Measurements from ENCODE around the gene OR2D2. TPM values are rescaled to one million over a fixed set of nuclear protein-coding genes. Genes with fewer than 3 reads are reported as not detected.

Gene OR2D2
- total RNA-seq, 1 experiment from 2014 or later, result 0.20 TPM

DNA sequence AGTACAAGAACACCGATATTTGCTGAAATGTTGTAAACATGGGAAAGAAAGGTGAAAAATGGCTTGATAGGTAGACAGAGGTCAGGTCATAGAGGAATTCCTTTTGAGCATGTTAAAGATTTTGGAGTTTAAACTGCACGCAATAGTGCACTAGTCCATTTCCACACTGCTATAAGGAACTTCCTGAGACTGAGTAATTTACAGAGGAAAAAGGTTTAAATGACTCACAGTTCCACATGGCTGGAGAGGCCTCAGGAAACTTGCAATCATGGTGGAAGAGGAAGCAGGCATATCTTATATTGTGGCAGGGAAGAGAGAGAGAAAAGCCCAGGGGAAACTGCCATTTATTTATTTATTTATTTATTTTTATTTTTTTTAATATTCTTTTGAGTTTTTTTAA lies 41.8 kb downstream of the OR2D2 start:
- H3K4me3 ChIP-seq (replicated peaks in 1 of 2; ENCODE audit: low read depth in 1 of 2, low read length in 2 of 2), result no peak overlapping the region
- no peak overlapping the region for H2AFZ ChIP-seq (ENCODE audit: low read depth, low read length, poor library complexity, severe bottlenecking)
- H3K9me2 ChIP-seq (ENCODE audit: insufficient read depth), result no peaks in the 10 kb centered on the region
- intact Hi-C loops (cut with micrococcal nuclease), result no loop called here
- TF ChIP-seq CBX3 (IDR thresholded peaks at IDR 0.05; ENCODE audit: low read depth), result no peak
- TF ChIP-seq ZFX (IDR thresholded peaks at IDR 0.05), result no peak
- TF ChIP-seq ELF1 (IDR thresholded peaks at IDR 0.05; ENCODE audit: borderline replicate concordance, low read depth), result no peak
- TF ChIP-seq, protein P1, sequence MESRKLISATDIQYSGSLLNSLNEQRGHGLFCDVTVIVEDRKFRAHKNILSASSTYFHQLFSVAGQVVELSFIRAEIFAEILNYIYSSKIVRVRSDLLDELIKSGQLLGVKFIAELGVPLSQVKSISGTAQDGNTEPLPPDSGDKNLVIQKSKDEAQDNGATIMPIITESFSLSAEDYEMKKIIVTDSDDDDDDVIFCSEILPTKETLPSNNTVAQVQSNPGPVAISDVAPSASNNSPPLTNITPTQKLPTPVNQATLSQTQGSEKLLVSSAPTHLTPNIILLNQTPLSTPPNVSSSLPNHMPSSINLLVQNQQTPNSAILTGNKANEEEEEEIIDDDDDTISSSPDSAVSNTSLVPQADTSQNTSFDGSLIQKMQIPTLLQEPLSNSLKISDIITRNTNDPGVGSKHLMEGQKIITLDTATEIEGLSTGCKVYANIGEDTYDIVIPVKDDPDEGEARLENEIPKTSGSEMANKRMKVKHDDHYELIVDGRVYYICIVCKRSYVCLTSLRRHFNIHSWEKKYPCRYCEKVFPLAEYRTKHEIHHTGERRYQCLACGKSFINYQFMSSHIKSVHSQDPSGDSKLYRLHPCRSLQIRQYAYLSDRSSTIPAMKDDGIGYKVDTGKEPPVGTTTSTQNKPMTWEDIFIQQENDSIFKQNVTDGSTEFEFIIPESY (IDR thresholded peaks at IDR 0.05; ENCODE audit: extremely low read depth, insufficient replicate concordance, low read length), result no peak
- TF ChIP-seq SP1 (IDR thresholded peaks at IDR 0.05; ENCODE audit: low read depth), result no peak
- TF ChIP-seq TCF7L2 (IDR thresholded peaks at IDR 0.05; ENCODE audit: borderline replicate concordance, extremely low read depth, insufficient read depth, insufficient read length), result no peak
- no peak for TF ChIP-seq CEBPB (IDR thresholded peaks at IDR 0.05; ENCODE audit: low read depth)
- TF ChIP-seq YY1 (IDR thresholded peaks at IDR 0.05; ENCODE audit: extremely low read depth, insufficient replicate concordance, low read depth, low read length), result no peak
- TF ChIP-seq, protein P2, sequence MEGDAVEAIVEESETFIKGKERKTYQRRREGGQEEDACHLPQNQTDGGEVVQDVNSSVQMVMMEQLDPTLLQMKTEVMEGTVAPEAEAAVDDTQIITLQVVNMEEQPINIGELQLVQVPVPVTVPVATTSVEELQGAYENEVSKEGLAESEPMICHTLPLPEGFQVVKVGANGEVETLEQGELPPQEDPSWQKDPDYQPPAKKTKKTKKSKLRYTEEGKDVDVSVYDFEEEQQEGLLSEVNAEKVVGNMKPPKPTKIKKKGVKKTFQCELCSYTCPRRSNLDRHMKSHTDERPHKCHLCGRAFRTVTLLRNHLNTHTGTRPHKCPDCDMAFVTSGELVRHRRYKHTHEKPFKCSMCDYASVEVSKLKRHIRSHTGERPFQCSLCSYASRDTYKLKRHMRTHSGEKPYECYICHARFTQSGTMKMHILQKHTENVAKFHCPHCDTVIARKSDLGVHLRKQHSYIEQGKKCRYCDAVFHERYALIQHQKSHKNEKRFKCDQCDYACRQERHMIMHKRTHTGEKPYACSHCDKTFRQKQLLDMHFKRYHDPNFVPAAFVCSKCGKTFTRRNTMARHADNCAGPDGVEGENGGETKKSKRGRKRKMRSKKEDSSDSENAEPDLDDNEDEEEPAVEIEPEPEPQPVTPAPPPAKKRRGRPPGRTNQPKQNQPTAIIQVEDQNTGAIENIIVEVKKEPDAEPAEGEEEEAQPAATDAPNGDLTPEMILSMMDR (IDR thresholded peaks at IDR 0.05 in 2 of 3, conservative IDR thresholded peaks at IDR 0.05 in 1 of 3; ENCODE audit: borderline replicate concordance in 1 of 3, insufficient read depth in 1 of 3, low read depth in 2 of 3, low read length in 2 of 3), result no peak
- TF ChIP-seq, protein P3, sequence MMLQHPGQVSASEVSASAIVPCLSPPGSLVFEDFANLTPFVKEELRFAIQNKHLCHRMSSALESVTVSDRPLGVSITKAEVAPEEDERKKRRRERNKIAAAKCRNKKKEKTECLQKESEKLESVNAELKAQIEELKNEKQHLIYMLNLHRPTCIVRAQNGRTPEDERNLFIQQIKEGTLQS (IDR thresholded peaks at IDR 0.05), result no peak
- TF ChIP-seq, protein P4, sequence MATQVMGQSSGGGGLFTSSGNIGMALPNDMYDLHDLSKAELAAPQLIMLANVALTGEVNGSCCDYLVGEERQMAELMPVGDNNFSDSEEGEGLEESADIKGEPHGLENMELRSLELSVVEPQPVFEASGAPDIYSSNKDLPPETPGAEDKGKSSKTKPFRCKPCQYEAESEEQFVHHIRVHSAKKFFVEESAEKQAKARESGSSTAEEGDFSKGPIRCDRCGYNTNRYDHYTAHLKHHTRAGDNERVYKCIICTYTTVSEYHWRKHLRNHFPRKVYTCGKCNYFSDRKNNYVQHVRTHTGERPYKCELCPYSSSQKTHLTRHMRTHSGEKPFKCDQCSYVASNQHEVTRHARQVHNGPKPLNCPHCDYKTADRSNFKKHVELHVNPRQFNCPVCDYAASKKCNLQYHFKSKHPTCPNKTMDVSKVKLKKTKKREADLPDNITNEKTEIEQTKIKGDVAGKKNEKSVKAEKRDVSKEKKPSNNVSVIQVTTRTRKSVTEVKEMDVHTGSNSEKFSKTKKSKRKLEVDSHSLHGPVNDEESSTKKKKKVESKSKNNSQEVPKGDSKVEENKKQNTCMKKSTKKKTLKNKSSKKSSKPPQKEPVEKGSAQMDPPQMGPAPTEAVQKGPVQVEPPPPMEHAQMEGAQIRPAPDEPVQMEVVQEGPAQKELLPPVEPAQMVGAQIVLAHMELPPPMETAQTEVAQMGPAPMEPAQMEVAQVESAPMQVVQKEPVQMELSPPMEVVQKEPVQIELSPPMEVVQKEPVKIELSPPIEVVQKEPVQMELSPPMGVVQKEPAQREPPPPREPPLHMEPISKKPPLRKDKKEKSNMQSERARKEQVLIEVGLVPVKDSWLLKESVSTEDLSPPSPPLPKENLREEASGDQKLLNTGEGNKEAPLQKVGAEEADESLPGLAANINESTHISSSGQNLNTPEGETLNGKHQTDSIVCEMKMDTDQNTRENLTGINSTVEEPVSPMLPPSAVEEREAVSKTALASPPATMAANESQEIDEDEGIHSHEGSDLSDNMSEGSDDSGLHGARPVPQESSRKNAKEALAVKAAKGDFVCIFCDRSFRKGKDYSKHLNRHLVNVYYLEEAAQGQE (IDR thresholded peaks at IDR 0.05; ENCODE audit: low read depth), result no peak
- TF ChIP-seq ZNF274 (IDR thresholded peaks at IDR 0.05; ENCODE audit: low read depth, low read length), result no peak
- no peak for TF ChIP-seq EZH2 (IDR thresholded peaks at IDR 0.05)
- no peak for TF ChIP-seq EZH2phosphoT487 (IDR thresholded peaks at IDR 0.05; ENCODE audit: borderline replicate concordance)
- no peak for TF ChIP-seq FOSL1 (IDR thresholded peaks at IDR 0.05; ENCODE audit: low read depth)
- TF ChIP-seq POLR2AphosphoS5 (IDR thresholded peaks at IDR 0.05; ENCODE audit: low read depth, low read length), result no peak
- TF ChIP-seq SIN3A (IDR thresholded peaks at IDR 0.05; ENCODE audit: low read depth), result no peak
- TF ChIP-seq, protein P5, sequence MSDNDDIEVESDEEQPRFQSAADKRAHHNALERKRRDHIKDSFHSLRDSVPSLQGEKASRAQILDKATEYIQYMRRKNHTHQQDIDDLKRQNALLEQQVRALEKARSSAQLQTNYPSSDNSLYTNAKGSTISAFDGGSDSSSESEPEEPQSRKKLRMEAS (IDR thresholded peaks at IDR 0.05), result no peak
- TF ChIP-seq POLR2A (IDR thresholded peaks at IDR 0.05; ENCODE audit: borderline replicate concordance, extremely low read depth, insufficient read depth, insufficient read length), result no peak
- no peak for TF ChIP-seq RAD21 (IDR thresholded peaks at IDR 0.05; ENCODE audit: low read depth)
- H4K20me1 ChIP-seq (ENCODE audit: insufficient read depth), result no peaks in the 10 kb centered on the region
- ChIA-PET RAD21 (ENCODE audit: low non-redundant PET in 1 of 2, low total read pairs in 2 of 2, uncharacterized antibody in 2 of 2, unreplicated experiment in 2 of 2) (no interaction called here), CTCF (no interaction called here), POLR2A (no interaction called here)
- no peaks in the 10 kb centered on the region for H3K27me3 ChIP-seq (ENCODE audit: insufficient read depth, low read length)
- no peak for DNase-seq (ENCODE audit: low read depth, low spot score)
- no peaks in the 10 kb centered on the region; a peak in 1 of 4 replicates for H3K9me3 ChIP-seq (ENCODE audit: control insufficient read depth in 1 of 2, insufficient read depth in 1 of 2, low read depth in 1 of 2, low read length in 2 of 2)
- no peak for ATAC-seq
- H3K4me2 ChIP-seq (ENCODE audit: low read length), result no peak overlapping the region
- H3K4me1 ChIP-seq (ENCODE audit: control insufficient read depth in 1 of 2, insufficient read depth in 2 of 2, low read length in 2 of 2), result no peaks in the 10 kb centered on the region
- no peak overlapping the region for H3K27ac ChIP-seq (ENCODE audit: low read depth, low read length)
- no peak overlapping the region for H3K9ac ChIP-seq (ENCODE audit: low read length)
- no TSS peak for BruUV-seq (replicated peaks)
- H3K79me2 ChIP-seq (ENCODE audit: insufficient read depth, low read length), result no peaks in the 10 kb centered on the region
- H3K36me3 ChIP-seq (ENCODE audit: control insufficient read depth in 1 of 2, insufficient read depth in 2 of 2, low read length in 2 of 2), result no peaks in the 10 kb centered on the region

Data from HCT116 (cell line).